CD4-positive, alpha-beta T cell treated with Interleukin-10 for 1 hour (primary cell): Measurements from ENCODE around the gene ZBED4.
"Not testable (repeated sequence)": the region's sequence is repeated elsewhere in the genome, so short reads cannot be mapped to it uniquely, and the experiment has no call there.

Experiments used
- DNase-seq: peaks from one replicate; pipeline ENCODE4 v3.0.0-alpha.2; 2020

ZBED4 gene

GRCh38 chr22:49852898-49853894 is at the start of gene ZBED4:
TSS of gene ZBED4 (plus strand) at chr22:49853844. CDS start at chr22:49883663, 29,819 bp downstream.
- DNase-seq: peak; percentile 98

GRCh38 chr22:49807129-49807528 is 46.5 kb upstream of the ZBED4 start:
- no peak for DNase-seq

- peak; percentile 59 for DNase-seq
Observed at GRCh38 chr22:49807780-49808708, 45.6 kb upstream of the ZBED4 start.

GRCh38 chr22:49810363-49811019 is 43.2 kb upstream of the ZBED4 start:
- DNase-seq: no peak

GRCh38 chr22:49811020-49811791 is 42.4 kb upstream of the ZBED4 start:
- no peak for DNase-seq

GRCh38 chr22:49812838-49813237 is 40.8 kb upstream of the ZBED4 start:
- DNase-seq: no peak

GRCh38 chr22:49814164-49814686 is 39.4 kb upstream of the ZBED4 start:
- DNase-seq: no peak

GRCh38 chr22:49814856-49815255 is 38.8 kb upstream of the ZBED4 start:
- DNase-seq: no peak

GRCh38 chr22:49815641-49816091 is 38.0 kb upstream of the ZBED4 start:
- DNase-seq: no peak

GRCh38 chr22:49817359-49817758 is 36.3 kb upstream of the ZBED4 start:
- DNase-seq: no peak

- no peak for DNase-seq
Observed at GRCh38 chr22:49820984-49821383, 32.7 kb upstream of the ZBED4 start.

- not testable (repeated sequence) for DNase-seq
Observed at GRCh38 chr22:49821741-49822140, 31.9 kb upstream of the ZBED4 start.

GRCh38 chr22:49823289-49824045 is 30.2 kb upstream of the ZBED4 start:
- no peak for DNase-seq

- no peak for DNase-seq
Observed at GRCh38 chr22:49824185-49824925, 29.3 kb upstream of the ZBED4 start.

GRCh38 chr22:49824936-49825335 is 28.7 kb upstream of the ZBED4 start:
- no peak for DNase-seq

- DNase-seq: no peak
Observed at GRCh38 chr22:49825436-49825835, 28.2 kb upstream of the ZBED4 start.

GRCh38 chr22:49825944-49826602 is 27.6 kb upstream of the ZBED4 start:
- DNase-seq: peak; percentile 59

GRCh38 chr22:49826603-49827270 is 26.9 kb upstream of the ZBED4 start:
- DNase-seq: peak; percentile 50

GRCh38 chr22:49827271-49827852 is 26.3 kb upstream of the ZBED4 start:
- DNase-seq: peak; percentile 44
